Stimulated activated CD4-positive, alpha-beta T cell treated with anti-CD3 and anti-CD28 coated beads, Interleukin-2, amount 100 ng/mL, for 48 hours (primary cell): ENCODE data around the gene RHO.

ENCODE experiments used
- DNase-seq, 2 donors: peaks; one replicate each; pipeline ENCODE4 v3.0.0-alpha.2; 2020

Gene RHO

GRCh38 chr3:129563332-129563731 lies 34.9 kb downstream of the RHO start:
- DNase-seq = no peak

DNA sequence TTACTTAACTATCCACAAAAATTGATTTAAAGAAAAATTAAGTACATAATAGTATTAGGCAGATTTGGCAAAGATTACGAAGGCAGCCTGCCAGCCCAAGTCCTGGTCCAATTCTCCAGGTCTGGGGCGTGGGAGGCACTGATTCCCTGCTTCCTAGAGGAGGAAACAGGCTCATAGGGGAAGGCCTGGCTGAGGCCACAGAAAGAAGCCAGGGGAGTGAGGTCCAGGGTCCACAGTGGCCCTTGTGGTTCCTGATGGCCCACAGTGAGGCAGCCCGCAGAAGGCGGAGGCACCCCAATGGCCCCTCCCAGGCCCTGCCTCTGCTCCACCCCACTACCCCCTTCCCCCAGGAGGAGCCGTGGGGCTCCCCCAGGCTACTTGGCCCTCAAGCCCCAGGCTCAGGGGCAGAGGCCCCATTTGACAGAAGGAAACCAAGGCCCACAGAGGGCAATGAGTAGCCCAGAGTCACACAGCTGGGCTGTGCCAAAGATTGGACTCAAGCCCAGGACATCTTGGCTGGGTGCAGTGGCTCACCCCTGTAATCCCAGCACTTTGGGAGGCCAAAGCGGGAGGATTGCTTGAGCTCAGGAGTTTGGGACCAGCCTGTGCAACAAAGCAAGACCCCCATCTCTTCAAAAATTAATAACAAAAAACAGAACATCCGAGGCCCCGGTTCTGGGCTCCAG lies 35.6 kb downstream of the RHO start:
- DNase-seq = no peak

DNA sequence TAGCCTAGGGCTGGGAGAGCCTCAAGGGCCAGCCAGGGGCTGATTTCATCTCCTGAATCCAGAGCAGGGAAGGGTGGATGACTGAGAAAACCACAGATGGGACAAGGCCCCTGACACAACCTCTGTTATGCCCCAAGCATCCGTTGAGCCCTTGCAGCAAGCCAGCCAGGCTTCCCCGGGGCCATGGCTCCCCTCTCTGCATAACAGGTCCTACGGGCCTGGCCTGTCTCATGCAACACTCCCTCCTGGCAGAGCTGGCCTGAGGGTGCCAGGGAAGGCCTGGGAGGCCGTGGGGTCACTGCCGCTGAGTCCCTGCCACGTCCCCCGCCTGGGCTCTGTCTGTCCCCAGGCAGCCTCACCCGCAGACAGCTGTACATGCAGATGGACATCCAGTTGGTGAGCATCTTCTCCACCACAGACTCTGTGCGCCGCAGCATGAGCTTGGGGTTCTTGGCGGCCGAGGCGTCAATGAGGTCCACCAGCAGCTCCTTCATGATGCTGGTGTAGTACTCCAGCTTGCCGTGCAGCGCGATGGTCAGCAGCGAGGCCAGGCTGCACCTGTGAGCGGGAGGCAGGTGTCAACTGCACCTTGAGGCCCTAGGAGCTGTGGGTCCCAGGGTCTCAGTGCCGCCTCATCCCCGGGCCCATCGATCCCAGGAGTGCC lies 36.7 kb downstream of the RHO start:
- DNase-seq = no peak

DNA sequence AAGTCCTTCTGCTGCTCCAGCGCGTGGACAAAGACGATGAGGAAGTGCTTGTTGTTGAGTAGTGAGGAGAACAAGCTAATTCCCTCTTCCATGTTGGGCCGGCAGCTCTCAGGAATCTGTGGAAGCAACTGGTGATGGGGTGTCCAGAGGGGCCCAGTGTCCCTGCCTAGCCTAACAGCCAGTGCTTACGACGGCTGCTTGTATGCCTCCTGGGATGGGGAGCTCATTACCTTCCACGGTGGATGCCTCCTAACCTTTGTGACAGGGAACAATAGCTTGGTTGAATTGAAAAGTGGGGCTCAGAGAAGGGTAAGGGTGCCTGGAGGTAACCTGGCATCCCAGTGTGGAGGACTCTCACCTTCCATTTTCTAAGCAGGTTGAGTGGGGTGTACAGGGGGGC lies 37.5 kb downstream of the RHO start:
- no peak for DNase-seq

DNA sequence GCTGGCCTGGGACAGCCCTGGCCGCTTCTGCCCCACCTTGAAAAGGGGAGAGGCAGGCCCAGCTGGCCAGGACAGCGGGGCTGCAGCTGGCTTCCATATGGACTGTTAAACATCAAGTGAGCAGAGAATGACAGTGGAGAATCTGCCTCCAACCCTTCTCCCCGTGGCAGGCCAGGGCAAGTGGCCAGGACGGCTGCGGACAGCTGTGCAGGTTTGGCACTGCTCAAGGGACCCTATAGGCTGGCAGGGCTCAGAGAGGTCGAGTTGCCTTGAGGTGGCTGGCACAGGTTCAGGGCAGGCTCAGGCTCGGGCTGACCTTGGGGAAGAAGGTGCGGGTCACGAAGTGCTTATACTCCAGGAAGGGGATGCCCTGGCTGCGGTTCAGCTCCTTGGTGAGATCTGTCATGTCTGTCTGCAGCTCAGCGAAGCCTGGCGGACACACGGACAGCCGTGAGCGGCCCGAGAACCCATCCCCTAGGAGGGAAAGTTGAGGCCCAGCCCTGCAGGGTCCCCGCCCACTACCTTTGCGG lies 38.8 kb downstream of the RHO start:
- no peak for DNase-seq

DNA sequence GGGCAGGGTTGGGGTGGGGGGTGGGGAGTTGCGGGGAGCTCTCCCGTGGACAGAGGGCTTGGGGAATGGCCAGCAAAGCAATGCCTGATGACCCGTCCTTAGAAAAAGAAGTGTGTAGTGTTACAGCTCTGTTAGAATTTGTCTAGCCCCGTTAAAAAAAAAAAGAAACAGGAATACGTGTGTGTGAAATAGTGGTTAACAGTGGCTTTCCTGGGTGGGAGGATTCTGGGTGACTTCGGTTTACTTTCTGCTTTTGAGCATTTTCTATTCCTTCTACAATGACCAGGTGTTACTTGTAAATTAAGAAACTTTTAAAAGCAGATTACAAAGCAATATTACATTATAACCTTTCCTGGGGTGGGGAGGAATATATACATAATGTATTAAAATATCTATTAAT lies 39.5 kb downstream of the RHO start:
- DNase-seq = no peak

GRCh38 chr3:129569856-129570255 lies 41.4 kb downstream of the RHO start:
- DNase-seq = no peak

DNA sequence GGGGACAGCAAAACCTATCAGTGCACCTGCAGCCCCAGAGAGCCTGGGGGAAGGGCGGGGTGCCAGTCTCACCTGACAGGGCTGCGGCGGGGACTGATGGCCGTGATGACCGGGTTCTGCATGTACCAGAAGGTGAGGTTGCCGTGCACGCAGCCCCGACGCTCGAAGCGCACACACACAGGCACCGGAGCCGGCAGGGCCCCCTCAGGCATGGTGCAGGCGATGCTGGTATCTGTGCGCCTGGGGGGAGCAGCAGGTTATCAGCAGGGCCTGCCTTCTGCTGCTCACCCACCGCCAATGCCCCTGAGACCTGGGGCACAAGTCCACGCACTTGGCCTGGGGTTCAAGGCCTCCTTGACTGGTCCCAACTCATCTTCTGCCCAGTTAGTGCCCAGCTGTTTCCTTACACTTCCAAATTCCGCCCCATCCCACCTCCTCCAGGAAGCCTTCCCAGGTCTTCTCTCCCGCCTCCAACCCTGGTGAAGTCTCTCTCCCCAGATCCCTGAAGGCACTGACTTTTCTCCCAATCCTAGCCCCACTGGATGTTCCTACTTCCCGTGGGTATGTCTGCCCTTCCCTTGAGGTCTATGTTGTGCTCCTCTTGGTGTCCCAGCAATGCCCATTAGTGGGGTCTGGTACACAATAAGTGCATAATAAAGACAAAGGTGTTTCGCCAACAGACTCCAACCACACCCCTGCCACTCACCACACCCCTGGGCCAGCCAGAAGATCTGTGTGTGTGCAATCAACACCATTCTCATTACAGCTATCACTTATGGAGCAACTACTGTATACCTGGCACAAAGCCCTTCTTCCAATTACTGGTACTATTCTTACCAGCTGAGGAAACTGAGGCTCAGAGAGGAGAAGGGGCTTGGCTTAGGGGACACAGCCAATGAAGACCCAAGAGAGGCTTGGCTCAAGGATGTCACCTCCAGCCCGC lies 43.4 kb downstream of the RHO start:
- DNase-seq = no peak

DNA sequence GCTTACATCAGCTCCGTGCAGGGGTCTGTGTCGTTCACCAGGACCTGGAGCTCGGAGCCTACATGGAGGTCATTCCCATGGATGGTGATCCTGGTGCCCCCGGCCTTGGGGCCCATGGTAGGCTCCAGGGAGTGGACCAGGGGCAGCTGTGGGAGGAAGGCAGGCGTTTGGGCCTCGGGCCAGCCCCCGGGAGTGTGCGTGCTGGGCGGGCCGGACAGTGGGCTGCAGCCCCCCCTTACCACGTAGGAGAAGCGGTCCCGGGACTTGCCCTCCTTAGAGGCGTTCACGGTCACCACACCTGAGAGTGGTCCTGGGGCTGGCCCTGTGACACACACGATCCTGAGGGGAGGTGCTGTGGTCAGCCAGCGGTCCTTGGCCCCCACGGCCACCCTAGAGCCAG lies 44.2 kb downstream of the RHO start:
- no peak for DNase-seq

DNA sequence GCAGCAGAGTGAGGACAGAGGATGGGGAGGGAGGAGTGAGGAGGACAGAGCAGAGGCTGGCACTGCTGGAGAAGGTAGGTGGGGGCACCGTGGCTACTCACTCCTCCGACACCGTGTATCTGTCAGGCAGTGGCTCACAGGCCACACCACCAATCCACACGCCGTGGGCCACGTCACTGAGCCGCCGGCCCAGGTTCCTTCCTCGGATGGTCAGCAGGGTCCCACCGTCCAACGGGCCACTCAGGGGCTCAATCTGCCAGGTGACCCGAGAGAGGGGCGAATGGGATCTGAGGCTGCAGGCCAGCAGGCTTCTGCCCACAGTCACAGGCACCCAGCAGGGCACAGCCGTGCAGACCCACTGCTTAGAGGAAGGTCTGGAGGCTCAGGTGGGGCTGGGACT lies 45.1 kb downstream of the RHO start:
- DNase-seq = no peak

GRCh38 chr3:129574206-129574605 lies 45.8 kb downstream of the RHO start:
- DNase-seq = no peak

DNA sequence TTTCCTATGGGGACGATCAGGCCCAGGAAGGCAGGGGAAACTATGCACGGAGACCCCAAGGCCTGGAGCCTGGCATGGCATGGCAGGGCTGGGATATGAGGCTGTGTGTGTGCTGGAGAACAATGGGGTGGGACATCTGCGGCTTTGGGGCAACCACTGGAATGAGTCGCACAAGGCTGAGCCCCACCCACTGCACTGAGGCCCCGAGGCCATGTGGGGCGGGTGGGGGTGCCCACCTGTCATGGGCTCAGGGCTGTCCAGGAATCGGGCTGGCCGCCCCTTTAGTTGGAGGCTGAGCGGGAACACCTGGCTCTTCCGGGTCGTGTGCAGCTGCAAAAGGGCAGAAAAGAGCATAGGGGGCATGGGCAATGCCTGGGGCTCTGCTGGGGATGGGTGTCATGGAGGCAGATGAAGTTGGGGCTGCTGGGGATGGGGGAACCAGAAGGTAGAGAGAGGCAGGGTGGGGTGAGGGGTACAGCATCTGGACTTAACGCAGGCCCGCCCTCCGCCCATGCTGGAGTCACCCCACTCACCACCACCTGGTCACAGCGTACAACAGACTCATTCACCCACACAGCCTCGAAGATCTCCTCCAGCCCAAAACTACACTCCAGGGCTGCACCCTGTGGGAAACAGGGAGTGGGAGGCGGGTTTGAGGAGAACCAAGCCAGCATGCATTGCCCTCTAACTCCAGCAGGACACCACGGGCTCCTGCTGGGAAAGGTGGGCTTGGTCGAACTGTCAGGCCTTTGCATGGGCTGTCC lies 47.0 kb downstream of the RHO start:
- no peak for DNase-seq

GRCh38 chr3:129575997-129576384 lies 47.6 kb downstream of the RHO start:
- no peak for DNase-seq

- DNase-seq = peak in 1 of 2 donors; percentile 22
Observed at GRCh38 chr3:129576514-129577352, 48.3 kb downstream of the RHO start.

DNA sequence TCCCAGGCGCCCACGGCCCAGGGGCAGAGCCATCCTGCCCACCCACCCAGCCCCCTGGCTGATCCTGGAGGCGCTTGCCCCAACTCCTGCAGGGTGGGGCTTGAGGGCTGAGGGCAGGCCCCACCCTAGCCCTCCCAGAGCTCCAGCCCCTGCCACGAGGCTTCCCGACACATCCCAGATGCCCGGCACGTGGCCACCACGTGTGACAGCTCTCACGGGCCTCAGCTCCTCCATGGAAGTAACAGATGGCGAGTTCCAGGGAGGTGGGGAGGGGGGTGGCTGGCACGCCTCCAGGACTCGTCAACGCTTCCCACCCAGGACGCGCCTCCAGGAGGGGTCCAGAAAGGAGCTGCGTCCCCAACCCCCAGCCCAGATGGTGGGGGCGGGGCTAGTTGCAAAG lies 48.9 kb downstream of the RHO start:
- no peak for DNase-seq

DNA sequence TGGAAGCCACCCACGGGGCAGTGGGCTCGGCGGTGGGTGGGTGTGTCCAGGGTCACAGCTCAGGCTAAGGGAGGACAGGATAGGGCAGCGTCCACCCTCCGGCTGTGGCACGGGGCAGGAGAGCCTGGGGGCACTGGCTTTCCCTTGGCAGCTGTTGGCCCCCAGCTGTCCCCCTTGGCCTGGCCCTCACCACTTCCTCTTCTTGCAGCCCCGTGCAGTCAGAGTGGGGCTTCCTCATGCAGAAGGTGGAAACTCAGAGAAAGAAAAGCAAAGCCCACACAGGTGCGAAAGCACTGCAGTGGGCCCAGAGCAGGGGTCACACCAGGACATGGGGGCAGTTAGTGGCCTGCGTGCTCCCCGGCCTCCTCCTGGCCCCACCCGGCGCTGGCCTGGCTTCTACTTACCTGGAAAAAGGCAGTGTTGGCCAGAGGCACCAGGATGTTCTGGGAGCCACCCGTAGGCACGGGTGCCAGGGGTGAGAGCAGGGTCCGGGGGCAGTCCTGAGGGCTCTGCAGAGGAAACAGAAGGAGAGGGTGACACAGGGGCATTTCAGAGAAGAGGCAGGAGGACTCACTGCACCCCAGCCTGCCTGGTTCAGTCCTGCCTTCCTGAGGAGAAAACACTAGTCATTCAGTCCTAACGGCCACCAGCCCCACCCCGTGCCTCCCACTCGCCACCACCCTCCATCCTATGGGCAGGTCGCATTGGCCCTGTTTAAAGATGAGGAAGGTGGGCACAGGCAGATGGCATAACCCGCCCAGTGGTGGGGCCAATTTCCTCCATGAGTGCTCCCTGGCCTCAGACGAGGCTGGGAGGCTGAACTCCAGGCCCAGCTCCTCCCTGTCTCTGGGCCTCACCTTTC lies 49.7 kb downstream of the RHO start:
- DNase-seq = no peak

DNA sequence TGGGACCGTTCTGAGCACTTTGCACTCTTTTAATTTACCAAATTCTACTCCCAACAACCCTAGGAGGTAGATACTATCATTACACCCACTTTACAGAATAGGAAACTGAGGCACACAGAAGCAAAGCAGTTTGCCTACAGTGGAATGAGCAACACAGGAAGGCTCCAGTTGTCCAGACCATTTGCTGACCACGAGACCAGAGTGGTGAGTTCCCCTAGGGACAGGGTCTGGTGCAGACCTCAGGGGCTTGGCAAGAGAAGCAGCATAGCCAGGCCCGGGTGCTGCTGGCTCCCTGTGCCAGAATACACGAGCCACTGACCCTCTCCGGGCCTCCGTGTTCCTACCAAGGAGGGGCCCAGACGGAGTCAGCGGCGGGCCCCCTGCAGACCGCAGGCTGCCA lies 51.6 kb downstream of the RHO start:
- DNase-seq = no peak

DNA sequence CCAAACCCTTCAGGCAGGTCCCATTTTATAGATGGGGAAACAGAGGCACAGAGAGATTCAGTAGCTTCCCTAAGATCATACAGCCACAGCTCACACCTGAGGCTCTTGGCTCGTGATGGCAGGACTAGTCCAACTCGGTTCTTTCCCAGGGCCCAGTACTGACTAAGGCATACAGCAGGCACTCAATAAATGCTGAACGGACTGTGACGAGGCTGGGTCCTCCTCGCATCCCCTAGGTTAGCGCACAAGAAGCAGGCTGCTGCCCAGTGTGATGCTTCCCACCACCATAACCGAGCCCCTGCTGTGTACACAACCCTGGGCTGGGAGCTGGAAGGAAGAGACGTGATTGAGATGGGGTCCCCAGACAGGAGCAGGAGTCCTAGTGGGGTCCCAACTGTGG lies 53.2 kb downstream of the RHO start:
- no peak for DNase-seq

GRCh38 chr3:129582799-129583198 lies 54.4 kb downstream of the RHO start:
- no peak for DNase-seq

- no peak for DNase-seq
Observed at GRCh38 chr3:129583289-129583688, 54.9 kb downstream of the RHO start.

DNA sequence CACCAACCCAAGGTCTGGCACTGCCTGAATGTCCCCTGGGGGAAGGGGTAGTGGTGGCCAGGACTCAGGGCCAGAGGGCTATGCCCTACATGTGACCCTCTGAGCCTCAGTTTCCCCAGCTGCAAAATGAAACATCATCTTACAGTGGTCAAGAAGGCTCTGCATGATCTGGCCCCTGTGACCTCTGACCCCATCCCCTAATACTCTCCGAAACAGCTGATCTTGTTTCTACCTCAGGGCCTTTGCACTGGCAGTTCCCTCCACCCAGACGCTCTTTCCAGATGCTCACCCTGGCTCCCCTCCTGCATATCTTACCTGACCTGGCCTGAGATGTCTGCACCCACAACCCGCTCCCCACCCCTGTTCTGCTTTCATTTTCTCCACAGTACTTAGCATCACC lies 56.2 kb downstream of the RHO start:
- DNase-seq = no peak
